GM12878 (cell line): ENCODE results near the gene FAM76B.

Experiments used
- CHD2 ChIP-seq: IDR thresholded peaks from 2 replicates; pipeline ENCODE4 v1.6.1; 2011; ENCODE audit warnings: low read depth, low read length, improper control_type of control experiment, borderline replicate concordance
- FOS ChIP-seq: IDR thresholded peaks from 3 replicates; pipeline ENCODE4 v1.6.1; 2011; ENCODE audit warnings: borderline replicate concordance; ENCODE audit not compliant: insufficient read length; ENCODE audit errors: extremely low read depth
- FOXK2 ChIP-seq: fragments of 450-650 bp; IDR thresholded peaks from 2 replicates; pipeline ENCODE4 v1.6.1; 2017; ENCODE audit warnings: mild to moderate bottlenecking, moderate library complexity
- GABPA ChIP-seq: IDR thresholded peaks from 2 replicates; pipeline ENCODE4 v1.6.1; 2014; ENCODE audit warnings: antibody characterized with exemption, low read depth, mild to moderate bottlenecking, inconsistent platforms
- HCFC1 ChIP-seq: fragments of 150-350 bp; IDR thresholded peaks from 2 replicates; pipeline ENCODE4 v1.6.1; 2014; ENCODE audit warnings: low read length
- SIN3A ChIP-seq: IDR thresholded peaks from 2 replicates; pipeline ENCODE4 v1.6.1; 2012; ENCODE audit warnings: low read depth, low read length, improper control_type of control experiment
- SPI1 ChIP-seq: IDR thresholded peaks from 2 replicates; pipeline ENCODE4 v1.6.1; 2011; ENCODE audit warnings: low read depth, mild to moderate bottlenecking, low read length, moderate library complexity, borderline replicate concordance; ENCODE audit not compliant: insufficient read depth
- ZZZ3 ChIP-seq: IDR thresholded peaks from 2 replicates; pipeline ENCODE4 v1.6.1; 2011; ENCODE audit warnings: low read depth; ENCODE audit not compliant: control insufficient read depth, insufficient read length
- TF ChIP-seq, protein P1 (sequence below): IDR thresholded peaks from 2 replicates; pipeline ENCODE4 v1.6.1; 2011; ENCODE audit warnings: low read depth, low read length, improper control_type of control experiment, borderline replicate concordance
- TF ChIP-seq, protein P2 (sequence below), 3 experiments: IDR thresholded peaks in 2 of 3; conservative IDR thresholded peaks in 1 of 3; 2 replicates each; pipeline ENCODE4 v1.5.1; 2011; ENCODE audit warnings: low read depth in 3 of 3, low read length in 3 of 3, mild to moderate bottlenecking in 3 of 3, control low read depth in 2 of 3, moderate library complexity in 2 of 3, inconsistent platforms in 1 of 3, mixed read lengths in 1 of 3; ENCODE audit not compliant: control insufficient read depth in 2 of 3, insufficient read depth in 1 of 3; ENCODE audit errors: extremely low read depth in 1 of 3

DNA sequence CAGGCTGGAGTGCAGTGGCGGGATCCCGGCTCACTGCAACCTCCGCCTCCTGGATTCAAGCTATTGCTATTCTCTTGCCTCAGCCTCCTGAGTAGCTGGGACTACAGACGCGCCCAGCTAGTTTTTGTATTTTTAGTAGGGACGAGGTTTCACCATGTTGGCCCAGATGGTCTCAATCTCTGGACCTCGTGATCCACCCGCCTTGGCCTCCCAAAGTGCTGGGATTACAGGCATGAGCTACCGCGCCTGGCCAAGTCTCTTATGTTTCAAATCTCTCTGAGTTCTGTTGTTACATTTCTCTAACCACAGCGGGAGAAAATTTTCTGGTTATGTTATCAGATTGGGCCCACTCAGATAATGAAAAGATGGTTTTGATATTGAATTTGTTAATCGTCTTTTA lies 10.9 kb upstream of the FAM76B start:
- no peak for TF ChIP-seq SPI1
- TF ChIP-seq HCFC1, result no peak
- TF ChIP-seq, protein P1, sequence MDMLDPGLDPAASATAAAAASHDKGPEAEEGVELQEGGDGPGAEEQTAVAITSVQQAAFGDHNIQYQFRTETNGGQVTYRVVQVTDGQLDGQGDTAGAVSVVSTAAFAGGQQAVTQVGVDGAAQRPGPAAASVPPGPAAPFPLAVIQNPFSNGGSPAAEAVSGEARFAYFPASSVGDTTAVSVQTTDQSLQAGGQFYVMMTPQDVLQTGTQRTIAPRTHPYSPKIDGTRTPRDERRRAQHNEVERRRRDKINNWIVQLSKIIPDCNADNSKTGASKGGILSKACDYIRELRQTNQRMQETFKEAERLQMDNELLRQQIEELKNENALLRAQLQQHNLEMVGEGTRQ, result no peak
- no peak for TF ChIP-seq FOS
- TF ChIP-seq CHD2, result no peak
- TF ChIP-seq GABPA, result no peak
- TF ChIP-seq, protein P2, sequence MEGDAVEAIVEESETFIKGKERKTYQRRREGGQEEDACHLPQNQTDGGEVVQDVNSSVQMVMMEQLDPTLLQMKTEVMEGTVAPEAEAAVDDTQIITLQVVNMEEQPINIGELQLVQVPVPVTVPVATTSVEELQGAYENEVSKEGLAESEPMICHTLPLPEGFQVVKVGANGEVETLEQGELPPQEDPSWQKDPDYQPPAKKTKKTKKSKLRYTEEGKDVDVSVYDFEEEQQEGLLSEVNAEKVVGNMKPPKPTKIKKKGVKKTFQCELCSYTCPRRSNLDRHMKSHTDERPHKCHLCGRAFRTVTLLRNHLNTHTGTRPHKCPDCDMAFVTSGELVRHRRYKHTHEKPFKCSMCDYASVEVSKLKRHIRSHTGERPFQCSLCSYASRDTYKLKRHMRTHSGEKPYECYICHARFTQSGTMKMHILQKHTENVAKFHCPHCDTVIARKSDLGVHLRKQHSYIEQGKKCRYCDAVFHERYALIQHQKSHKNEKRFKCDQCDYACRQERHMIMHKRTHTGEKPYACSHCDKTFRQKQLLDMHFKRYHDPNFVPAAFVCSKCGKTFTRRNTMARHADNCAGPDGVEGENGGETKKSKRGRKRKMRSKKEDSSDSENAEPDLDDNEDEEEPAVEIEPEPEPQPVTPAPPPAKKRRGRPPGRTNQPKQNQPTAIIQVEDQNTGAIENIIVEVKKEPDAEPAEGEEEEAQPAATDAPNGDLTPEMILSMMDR (IDR thresholded peaks at IDR 0.05 in 2 of 3, conservative IDR thresholded peaks at IDR 0.05 in 1 of 3; ENCODE audit: control insufficient read depth in 2 of 3, extremely low read depth in 1 of 3, insufficient read depth in 1 of 3, low read depth in 3 of 3, low read length in 3 of 3), result no peak
- no peak for TF ChIP-seq ZZZ3
- no peak for TF ChIP-seq FOXK2
- TF ChIP-seq SIN3A, result no peak
